PC-9 (cell line): ENCODE measurements around the gene MAPT. TPM values are rescaled to one million over a fixed set of nuclear protein-coding genes. Genes with fewer than 3 reads are reported as not detected.

Experiments
- BruUV-seq: library from RNA; stranded (reverse); fragments of 400-500 nt; replicated peaks from 2 replicates; lab custom pipeline; 2021; lab: Mats Ljungman, UMichigan
- CTCF ChIA-PET: fragments of 300-600 bp; sonication (Branson Sonifier 250); formaldehyde crosslinking; loops from one replicate; lab custom pipeline; 2022; ENCODE audit warnings: antibody characterized with exemption; lab: Charles Lee
- POLR2A ChIA-PET: fragments of 300-600 bp; sonication (Branson Sonifier 250); formaldehyde crosslinking; loops from one replicate; lab custom pipeline; 2022; ENCODE audit warnings: antibody characterized with exemption; ENCODE audit not compliant: unreplicated experiment; lab: Charles Lee
- DNase-seq, 2 experiments: peaks; one replicate each; pipeline versions ENCODE4 v3.0.0 to v3.0.0-alpha.2; 2015 to 2022; ENCODE audit warnings: mixed read lengths in 1 of 2
- H2AFZ ChIP-seq: fragments of 200-600 bp; sonication (generic); 2 replicates; pipeline ENCODE4 v1.8.1; 2017; ENCODE audit warnings: antibody characterized with exemption
- H3F3A ChIP-seq: fragments of 200-600 bp; sonication (generic); 2 replicates; pipeline ENCODE4 v1.8.1; 2017; ENCODE audit warnings: antibody characterized with exemption, mild to moderate bottlenecking, low read depth; ENCODE audit not compliant: insufficient read depth
- H3K27ac ChIP-seq: fragments of 200-600 bp; sonication (generic); 2 replicates; pipeline ENCODE4 v1.6.1; 2016; ENCODE audit warnings: mixed run types
- H3K27me3 ChIP-seq: fragments of 200-600 bp; sonication (generic); 2 replicates; pipeline ENCODE4 v1.6.1; 2016; ENCODE audit warnings: low read depth, mixed run types; ENCODE audit not compliant: insufficient read depth
- H3K36me3 ChIP-seq: fragments of 200-600 bp; sonication (generic); 2 replicates; pipeline ENCODE4 v1.6.1; 2016; ENCODE audit warnings: low read depth, mixed run types
- H3K4me1 ChIP-seq: fragments of 200-600 bp; sonication (generic); replicated peaks from 2 replicates; pipeline ENCODE4 v1.6.1; 2016; ENCODE audit warnings: mixed run types; ENCODE audit not compliant: insufficient read depth
- H3K4me2 ChIP-seq: fragments of 200-600 bp; sonication (generic); 2 replicates; pipeline ENCODE4 v1.6.1; 2017; ENCODE audit warnings: mixed run types
- H3K4me3 ChIP-seq: fragments of 200-600 bp; sonication (generic); 2 replicates; pipeline ENCODE4 v1.6.1; 2016; ENCODE audit warnings: mixed run types
- H3K79me2 ChIP-seq: fragments of 200-600 bp; sonication (generic); 2 replicates; pipeline ENCODE4 v1.6.1; 2017; ENCODE audit warnings: low read depth, mixed run types
- H3K9me2 ChIP-seq: fragments of 200-600 bp; sonication (generic); 2 replicates; pipeline ENCODE4 v1.8.1; 2017; ENCODE audit warnings: mild to moderate bottlenecking; ENCODE audit not compliant: insufficient read depth
- H3K9me3 ChIP-seq: fragments of 200-600 bp; sonication (generic); 2 replicates; pipeline ENCODE4 v1.8.1; 2016; ENCODE audit warnings: low read depth; ENCODE audit not compliant: insufficient read depth
- H4K20me1 ChIP-seq: fragments of 200-600 bp; sonication (generic); 2 replicates; pipeline ENCODE4 v1.8.1; 2017; ENCODE audit not compliant: insufficient read depth
- CTCF ChIP-seq: fragments of 200-600 bp; sonication (generic); conservative IDR thresholded peaks from 2 replicates; pipeline ENCODE4 v1.6.1; 2017; ENCODE audit warnings: mixed run types, antibody characterized with exemption, mild to moderate bottlenecking, moderate library complexity
- EZH2 ChIP-seq: fragments of 200-600 bp; sonication (generic); IDR thresholded peaks from 2 replicates; pipeline ENCODE4 v1.8.0; 2017; ENCODE audit warnings: antibody characterized with exemption, low read depth
- intact Hi-C: fragments of 100-400 bp; cut with micrococcal nuclease; formaldehyde crosslinking; loops from one replicate; pipeline ENCODE4 v1.10.0; 2022; ENCODE audit not compliant: unreplicated experiment
- total RNA-seq: library from RNA; stranded (reverse); gene quantifications from 2 replicates; pipeline ENCODE4 v1.2.3, GENCODE V29; 2021

MAPT gene
- total RNA-seq, 1 experiment from 2014 or later: 0.85 TPM

- CTCF ChIA-PET: no interaction called here
- TF ChIP-seq CTCF: no peak
- no peak for TF ChIP-seq EZH2
- no TSS peak for BruUV-seq
Measured at GRCh38 chr17:45983614-45984310, 89.4 kb downstream of the MAPT start.

GRCh38 chr17:45984368-45984767 lies 90.0 kb downstream of the MAPT start:
- no TSS peak for BruUV-seq
- intact Hi-C loops: no loop called here

More at GRCh38 chr17:45983614-45984310, 89.4 kb downstream of the MAPT start:
- DNase-seq: no peak
- Histone ChIP-seq H3F3A (no peaks in the 10 kb centered on the region), H3K4me2 (no peak overlapping the region), H3K36me3 (no peaks in the 10 kb centered on the region), H3K79me2 (no peaks in the 10 kb centered on the region), H3K27me3 (peaks cover 46% of the 10 kb centered on the region; the same call in 1 of the 2 replicates), H3K27ac (no peak overlapping the region), H3K4me1 (no peaks in the 10 kb centered on the region), H3K9me3 (no peaks in the 10 kb centered on the region), H4K20me1 (no peaks in the 10 kb centered on the region), H3K4me3 (no peak overlapping the region), H3K9me2 (no peaks in the 10 kb centered on the region), H2AFZ (no peak overlapping the region)
- intact Hi-C loops: no loop called here
- POLR2A ChIA-PET: no interaction called here

GRCh38 chr17:45985447-45985846 lies 91.1 kb downstream of the MAPT start:
- no peaks in the 10 kb centered on the region for H3K4me1 ChIP-seq
- TF ChIP-seq CTCF (no peak), EZH2 (no peak)
- CTCF ChIA-PET: no interaction called here

More at GRCh38 chr17:45984368-45984767, 90.0 kb downstream of the MAPT start:
- H3K27me3 ChIP-seq: peaks cover 46% of the 10 kb centered on the region; the same call in 1 of the 2 replicates
- no peaks in the 10 kb centered on the region for H3K4me1 ChIP-seq
- H3K4me2 ChIP-seq: no peak overlapping the region
- no peaks in the 10 kb centered on the region for H3F3A ChIP-seq
- no peaks in the 10 kb centered on the region for H3K9me2 ChIP-seq
- DNase-seq: no peak
- no peak overlapping the region for H3K27ac ChIP-seq
- no peaks in the 10 kb centered on the region for H3K79me2 ChIP-seq
- ChIA-PET CTCF (no interaction called here), POLR2A (no interaction called here)
- no peaks in the 10 kb centered on the region for H3K9me3 ChIP-seq
- no peaks in the 10 kb centered on the region for H4K20me1 ChIP-seq
- no peaks in the 10 kb centered on the region for H3K36me3 ChIP-seq
- TF ChIP-seq CTCF (no peak), EZH2 (no peak)
- H3K4me3 ChIP-seq: no peak overlapping the region
- no peak overlapping the region for H2AFZ ChIP-seq

More at GRCh38 chr17:45985447-45985846, 91.1 kb downstream of the MAPT start:
- no peak overlapping the region for H3K27ac ChIP-seq
- H3K9me2 ChIP-seq: no peaks in the 10 kb centered on the region
- no peak overlapping the region for H3K4me3 ChIP-seq
- H3K36me3 ChIP-seq: no peaks in the 10 kb centered on the region
- H3F3A ChIP-seq: no peaks in the 10 kb centered on the region
- H3K27me3 ChIP-seq: peaks cover 46% of the 10 kb centered on the region; the same call in 1 of the 2 replicates
- H2AFZ ChIP-seq: no peak overlapping the region
- H3K79me2 ChIP-seq: no peaks in the 10 kb centered on the region
- intact Hi-C loops: no loop called here
- POLR2A ChIA-PET: no interaction called here
- no peak for DNase-seq
- H3K9me3 ChIP-seq: no peaks in the 10 kb centered on the region
- no TSS peak for BruUV-seq
- H3K4me2 ChIP-seq: no peak overlapping the region
- H4K20me1 ChIP-seq: no peaks in the 10 kb centered on the region
